Measurements from ENCODE around the gene DNAH17.
A peak's percentile ranks its signal among the peaks of the same experiment; 100 is the strongest.

The DNAH17 gene

GRCh38 chr17:78428836-78429617, 148.2 kb downstream of the DNAH17 start:
- POLR2A ChIA-PET: interaction anchor here (0.7 kb wide), 1 partner anchor 685 kb away, joined by 4 read pairs; no protein-coding TSS in a partner anchor
- H3K36me3 ChIP-seq (ENCODE audit: control insufficient read depth in 2 of 2, insufficient read depth in 1 of 2, low read length in 2 of 2): peaks cover 0 to 54% of the 10 kb centered on the region in 2 experiments; a peak in 2 of 3 replicates

DNA sequence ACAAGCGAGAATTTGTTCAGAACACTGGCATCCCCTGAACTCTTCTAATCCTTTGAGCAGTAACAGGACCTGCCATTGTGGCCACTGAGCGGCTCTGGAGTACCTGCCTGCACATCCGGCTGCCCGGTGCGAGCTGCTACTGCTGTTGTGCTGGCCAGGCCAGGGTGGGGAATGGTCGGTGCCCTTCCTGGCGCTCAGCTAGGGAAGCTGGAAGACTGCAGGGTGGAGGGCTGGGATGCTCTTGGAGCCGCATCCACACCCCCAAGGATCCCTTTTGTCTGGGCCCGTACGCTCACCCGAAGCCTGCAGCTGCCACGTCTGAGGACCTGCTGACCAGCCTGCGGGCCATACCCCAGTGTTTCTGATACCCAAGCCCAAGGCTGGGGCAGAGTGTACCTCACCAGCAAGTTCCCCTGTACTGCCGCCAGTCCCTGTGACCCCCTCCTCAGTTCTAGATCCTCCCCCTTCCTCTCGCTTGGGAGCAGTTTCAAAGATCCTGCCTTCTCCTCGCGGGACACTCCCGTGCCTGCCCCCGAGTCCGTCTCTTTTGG, 149.1 kb downstream of the DNAH17 start:
- Histone ChIP-seq H3K27ac (ENCODE audit: extremely low read depth, low read depth, low read length) (no peak overlapping the region), H3K4me1 (ENCODE audit: control insufficient read depth, insufficient read depth, low read length) (no peaks in the 10 kb centered on the region), H3K9me3 (ENCODE audit: control insufficient read depth, insufficient read depth, low read depth, low read length) (no peaks in the 10 kb centered on the region), H3K36me3 (ENCODE audit: control insufficient read depth in 2 of 2, insufficient read depth in 1 of 2, low read length in 2 of 2) (peaks cover 3 to 63% of the 10 kb centered on the region in 2 experiments; a peak in 2 of 3 replicates), H3K4me3 (ENCODE audit: low read depth, low read length) (no peak overlapping the region)
- POLR2A ChIA-PET: interaction anchor here (0.7 kb wide), 1 partner anchor 686 kb away, joined by 4 read pairs; no protein-coding TSS in a partner anchor
- CTCF ChIA-PET: no interaction called here
- 0 out of 2 replicates have a peak, but pooled peaks have one; percentile 15 for TF ChIP-seq GLIS2 (tag by site-specific recombination; IDR thresholded peaks at IDR 0.05)
- no peak for TF ChIP-seq ZNF341 (tag by site-specific recombination; IDR thresholded peaks at IDR 0.05; ENCODE audit: low read depth)

More at GRCh38 chr17:78428836-78429617, 148.2 kb downstream of the DNAH17 start:
- Histone ChIP-seq H3K9me3 (ENCODE audit: control insufficient read depth, insufficient read depth, low read depth, low read length) (no peaks in the 10 kb centered on the region), H3K4me1 (ENCODE audit: control insufficient read depth, insufficient read depth, low read length) (no peaks in the 10 kb centered on the region), H3K27ac (ENCODE audit: extremely low read depth, low read depth, low read length) (no peak overlapping the region), H3K4me3 (ENCODE audit: low read depth, low read length) (no peak overlapping the region)
- no peak for TF ChIP-seq ZNF843 (tag by site-specific recombination; IDR thresholded peaks at IDR 0.05)
- TF ChIP-seq ZNF121 (tag by site-specific recombination; IDR thresholded peaks at IDR 0.05): no peak
- TF ChIP-seq, protein P1, sequence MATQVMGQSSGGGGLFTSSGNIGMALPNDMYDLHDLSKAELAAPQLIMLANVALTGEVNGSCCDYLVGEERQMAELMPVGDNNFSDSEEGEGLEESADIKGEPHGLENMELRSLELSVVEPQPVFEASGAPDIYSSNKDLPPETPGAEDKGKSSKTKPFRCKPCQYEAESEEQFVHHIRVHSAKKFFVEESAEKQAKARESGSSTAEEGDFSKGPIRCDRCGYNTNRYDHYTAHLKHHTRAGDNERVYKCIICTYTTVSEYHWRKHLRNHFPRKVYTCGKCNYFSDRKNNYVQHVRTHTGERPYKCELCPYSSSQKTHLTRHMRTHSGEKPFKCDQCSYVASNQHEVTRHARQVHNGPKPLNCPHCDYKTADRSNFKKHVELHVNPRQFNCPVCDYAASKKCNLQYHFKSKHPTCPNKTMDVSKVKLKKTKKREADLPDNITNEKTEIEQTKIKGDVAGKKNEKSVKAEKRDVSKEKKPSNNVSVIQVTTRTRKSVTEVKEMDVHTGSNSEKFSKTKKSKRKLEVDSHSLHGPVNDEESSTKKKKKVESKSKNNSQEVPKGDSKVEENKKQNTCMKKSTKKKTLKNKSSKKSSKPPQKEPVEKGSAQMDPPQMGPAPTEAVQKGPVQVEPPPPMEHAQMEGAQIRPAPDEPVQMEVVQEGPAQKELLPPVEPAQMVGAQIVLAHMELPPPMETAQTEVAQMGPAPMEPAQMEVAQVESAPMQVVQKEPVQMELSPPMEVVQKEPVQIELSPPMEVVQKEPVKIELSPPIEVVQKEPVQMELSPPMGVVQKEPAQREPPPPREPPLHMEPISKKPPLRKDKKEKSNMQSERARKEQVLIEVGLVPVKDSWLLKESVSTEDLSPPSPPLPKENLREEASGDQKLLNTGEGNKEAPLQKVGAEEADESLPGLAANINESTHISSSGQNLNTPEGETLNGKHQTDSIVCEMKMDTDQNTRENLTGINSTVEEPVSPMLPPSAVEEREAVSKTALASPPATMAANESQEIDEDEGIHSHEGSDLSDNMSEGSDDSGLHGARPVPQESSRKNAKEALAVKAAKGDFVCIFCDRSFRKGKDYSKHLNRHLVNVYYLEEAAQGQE (tag by site-specific recombination; IDR thresholded peaks at IDR 0.05): peak; percentile 96
- CTCF ChIA-PET: interaction anchor here (0.5 kb wide), 1 partner anchor 141 kb away, joined by 3 read pairs; no protein-coding TSS in a partner anchor

GRCh38 chr17:78427140-78427539, 150.1 kb downstream of the DNAH17 start:
- ChIA-PET CTCF (no interaction called here), POLR2A (no interaction called here)

More at GRCh38 chr17:78427140-78427539, 150.1 kb downstream of the DNAH17 start:
- no peak overlapping the region for H3K4me3 ChIP-seq (ENCODE audit: low read depth, low read length)
- no peak overlapping the region for H3K27ac ChIP-seq (ENCODE audit: extremely low read depth, low read depth, low read length)
- H3K36me3 ChIP-seq (ENCODE audit: control insufficient read depth in 2 of 2, insufficient read depth in 1 of 2, low read length in 2 of 2): peaks cover 11 to 73% of the 10 kb centered on the region in 2 experiments; a peak in 2 of 3 replicates
- H3K4me1 ChIP-seq (ENCODE audit: control insufficient read depth, insufficient read depth, low read length): no peaks in the 10 kb centered on the region
- no peak for TF ChIP-seq ZNF76 (tag by site-specific recombination; IDR thresholded peaks at IDR 0.05; ENCODE audit: borderline replicate concordance, low read depth)
- TF ChIP-seq ZNF777 (tag by site-specific recombination; IDR thresholded peaks at IDR 0.05; ENCODE audit: borderline replicate concordance): no peak
- TF ChIP-seq ELK4 (IDR thresholded peaks at IDR 0.05; ENCODE audit: borderline replicate concordance, low read depth, low read length): no peak
- TF ChIP-seq ZNF248 (tag by site-specific recombination; IDR thresholded peaks at IDR 0.05): no peak
- no peak for TF ChIP-seq ZNF302 (tag by site-specific recombination; IDR thresholded peaks at IDR 0.05; ENCODE audit: low read depth)
- TF ChIP-seq ZNF544 (tag by site-specific recombination; IDR thresholded peaks at IDR 0.05): no peak
- no peak for TF ChIP-seq ZNF555 (tag by site-specific recombination; conservative IDR thresholded peaks at IDR 0.05)
- no peak for TF ChIP-seq ZSCAN30 (tag by site-specific recombination; IDR thresholded peaks at IDR 0.05)
- TF ChIP-seq YY2 (tag by site-specific recombination; IDR thresholded peaks at IDR 0.05): no peak
- TF ChIP-seq ZNF596 (tag by site-specific recombination; IDR thresholded peaks at IDR 0.05): no peak
- TF ChIP-seq ZNF549 (tag by site-specific recombination; IDR thresholded peaks at IDR 0.05): no peak
- TF ChIP-seq ZNF274 (IDR thresholded peaks at IDR 0.05; ENCODE audit: low read length): no peak
- no peak for TF ChIP-seq ZNF274 (tag by site-specific recombination; IDR thresholded peaks at IDR 0.05; ENCODE audit: borderline replicate concordance)
- no peak for TF ChIP-seq ZFP41 (tag by site-specific recombination; IDR thresholded peaks at IDR 0.05; ENCODE audit: borderline replicate concordance)
- no peak for TF ChIP-seq ZNF23 (tag by site-specific recombination; IDR thresholded peaks at IDR 0.05; ENCODE audit: borderline replicate concordance)
- TF ChIP-seq GLIS2 (tag by site-specific recombination; IDR thresholded peaks at IDR 0.05): no peak
- TF ChIP-seq ZNF366 (tag by site-specific recombination; conservative IDR thresholded peaks at IDR 0.05): no peak
- TF ChIP-seq, protein P2, sequence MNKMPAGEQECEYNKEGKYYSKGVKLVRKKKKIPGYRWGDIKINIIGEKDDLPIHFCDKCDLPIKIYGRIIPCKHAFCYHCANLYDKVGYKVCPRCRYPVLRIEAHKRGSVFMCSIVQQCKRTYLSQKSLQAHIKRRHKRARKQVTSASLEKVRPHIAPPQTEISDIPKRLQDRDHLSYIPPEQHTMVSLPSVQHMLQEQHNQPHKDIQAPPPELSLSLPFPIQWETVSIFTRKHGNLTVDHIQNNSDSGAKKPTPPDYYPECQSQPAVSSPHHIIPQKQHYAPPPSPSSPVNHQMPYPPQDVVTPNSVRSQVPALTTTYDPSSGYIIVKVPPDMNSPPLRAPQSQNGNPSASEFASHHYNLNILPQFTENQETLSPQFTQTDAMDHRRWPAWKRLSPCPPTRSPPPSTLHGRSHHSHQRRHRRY (tag by site-specific recombination; IDR thresholded peaks at IDR 0.05): no peak
- no peak for TF ChIP-seq SETDB1 (IDR thresholded peaks at IDR 0.05; ENCODE audit: insufficient read length, low read length)
- no peak for TF ChIP-seq ZNF416 (tag by site-specific recombination; IDR thresholded peaks at IDR 0.05)
- no peaks in the 10 kb centered on the region for H3K9me3 ChIP-seq (ENCODE audit: control insufficient read depth, insufficient read depth, low read depth, low read length)

All from HEK293 (cell line).